AG09319 (cell line): ENCODE measurements around the gene MTMR4.

Source experiments
- DNase-seq: peaks from one replicate; pipeline ENCODE4 v3.0.0-alpha.2; 2010; ENCODE audit warnings: low read depth; ENCODE audit errors: extremely low read depth
- TF ChIP-seq, protein P1 (sequence below): IDR thresholded peaks from 2 replicates; pipeline ENCODE4 v1.5.1; 2011; ENCODE audit warnings: low read depth, mild to moderate bottlenecking, inconsistent platforms, low read length, moderate library complexity

The MTMR4 gene

DNA sequence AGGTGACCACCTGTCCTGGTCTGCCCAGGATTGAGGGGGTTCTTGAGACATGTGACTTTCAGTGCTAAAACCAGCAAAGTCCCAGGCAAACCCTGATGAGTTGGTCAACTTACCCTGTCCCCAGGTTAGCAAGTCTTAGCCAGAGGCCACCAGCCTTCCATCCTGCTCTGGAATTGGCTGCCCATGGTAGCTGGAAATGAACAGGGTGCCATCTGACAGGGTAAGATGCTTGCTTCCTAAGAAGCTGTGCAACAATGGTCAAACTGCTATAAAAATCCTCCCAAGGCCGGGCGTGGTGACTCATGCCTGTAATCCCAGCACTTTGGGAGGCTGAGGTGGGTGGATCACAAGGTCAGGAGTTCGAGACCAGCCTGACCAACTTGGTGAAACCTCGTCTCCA lies 22.8 kb upstream of the MTMR4 start:
- no peak for DNase-seq
- TF ChIP-seq, protein P1, sequence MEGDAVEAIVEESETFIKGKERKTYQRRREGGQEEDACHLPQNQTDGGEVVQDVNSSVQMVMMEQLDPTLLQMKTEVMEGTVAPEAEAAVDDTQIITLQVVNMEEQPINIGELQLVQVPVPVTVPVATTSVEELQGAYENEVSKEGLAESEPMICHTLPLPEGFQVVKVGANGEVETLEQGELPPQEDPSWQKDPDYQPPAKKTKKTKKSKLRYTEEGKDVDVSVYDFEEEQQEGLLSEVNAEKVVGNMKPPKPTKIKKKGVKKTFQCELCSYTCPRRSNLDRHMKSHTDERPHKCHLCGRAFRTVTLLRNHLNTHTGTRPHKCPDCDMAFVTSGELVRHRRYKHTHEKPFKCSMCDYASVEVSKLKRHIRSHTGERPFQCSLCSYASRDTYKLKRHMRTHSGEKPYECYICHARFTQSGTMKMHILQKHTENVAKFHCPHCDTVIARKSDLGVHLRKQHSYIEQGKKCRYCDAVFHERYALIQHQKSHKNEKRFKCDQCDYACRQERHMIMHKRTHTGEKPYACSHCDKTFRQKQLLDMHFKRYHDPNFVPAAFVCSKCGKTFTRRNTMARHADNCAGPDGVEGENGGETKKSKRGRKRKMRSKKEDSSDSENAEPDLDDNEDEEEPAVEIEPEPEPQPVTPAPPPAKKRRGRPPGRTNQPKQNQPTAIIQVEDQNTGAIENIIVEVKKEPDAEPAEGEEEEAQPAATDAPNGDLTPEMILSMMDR: no peak

DNA sequence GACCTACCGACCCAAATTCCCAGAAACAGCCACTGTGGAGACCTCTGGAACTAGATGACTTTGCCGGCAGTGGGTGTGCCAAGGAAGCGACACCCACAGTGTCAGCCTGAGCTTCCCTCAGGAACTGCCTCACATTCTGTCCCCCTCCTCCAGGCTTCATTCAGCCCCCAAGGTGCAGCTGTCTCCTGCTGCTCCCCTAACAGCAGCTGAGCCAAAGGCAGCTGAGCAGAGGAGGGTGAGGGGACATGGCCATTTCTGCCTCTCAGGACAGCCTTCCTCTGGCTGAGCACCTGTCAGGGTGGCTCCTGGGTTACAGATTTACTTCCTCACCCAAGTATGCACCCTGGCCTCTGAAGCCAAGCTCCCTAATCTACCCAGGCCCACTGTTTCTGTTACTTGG lies 22.1 kb upstream of the MTMR4 start:
- TF ChIP-seq, protein P1: no peak

DNA sequence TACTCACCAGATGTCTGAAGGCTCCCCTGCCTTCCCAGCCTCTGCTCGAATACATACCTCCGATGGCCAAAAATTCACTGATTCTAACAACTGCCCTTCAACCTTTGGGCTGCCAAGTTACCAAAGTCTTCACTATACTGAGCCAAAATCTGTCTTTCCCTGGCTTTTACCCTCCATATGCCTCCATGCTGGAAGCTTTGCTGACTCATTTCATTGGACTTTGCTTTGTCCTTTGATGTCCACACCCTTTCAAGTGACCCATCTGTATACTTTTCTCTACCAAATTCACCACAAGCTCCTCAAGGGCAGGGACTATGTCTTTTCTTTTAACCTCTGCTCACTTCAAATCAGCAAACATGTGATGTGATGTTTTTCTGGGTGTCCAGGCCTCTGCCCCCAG lies 21.0 kb upstream of the MTMR4 start:
- DNase-seq: no peak
- TF ChIP-seq, protein P1: no peak

More for the DNA sequence above, 22.1 kb upstream of the MTMR4 start:
- DNase-seq: no peak

DNA sequence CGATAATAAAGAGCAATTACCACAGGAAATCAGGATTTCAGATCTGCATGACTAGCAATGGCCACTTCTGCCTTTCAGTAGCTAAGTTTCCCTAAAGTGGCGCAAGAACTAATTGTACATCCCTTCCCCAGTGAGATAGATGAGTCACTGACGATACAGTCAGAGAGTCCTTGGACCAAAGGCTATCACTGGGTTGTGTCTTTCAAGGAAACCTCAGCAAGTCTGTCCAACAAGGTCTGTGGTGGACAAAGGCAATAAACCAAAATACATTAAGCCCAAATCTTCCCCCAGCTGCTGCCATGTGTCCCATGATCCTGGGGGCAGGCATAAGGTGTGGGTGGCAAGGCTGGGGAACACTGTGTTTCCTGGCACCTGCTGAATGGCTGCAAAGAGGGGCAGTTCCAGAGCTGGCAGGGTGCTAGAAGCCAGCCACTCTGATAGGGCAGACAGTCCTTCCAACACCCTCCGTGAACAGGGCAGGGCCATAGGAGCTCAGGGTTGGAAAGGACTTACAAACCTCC lies 20.5 kb upstream of the MTMR4 start:
- TF ChIP-seq, protein P1: no peak
- no peak for DNase-seq

DNA sequence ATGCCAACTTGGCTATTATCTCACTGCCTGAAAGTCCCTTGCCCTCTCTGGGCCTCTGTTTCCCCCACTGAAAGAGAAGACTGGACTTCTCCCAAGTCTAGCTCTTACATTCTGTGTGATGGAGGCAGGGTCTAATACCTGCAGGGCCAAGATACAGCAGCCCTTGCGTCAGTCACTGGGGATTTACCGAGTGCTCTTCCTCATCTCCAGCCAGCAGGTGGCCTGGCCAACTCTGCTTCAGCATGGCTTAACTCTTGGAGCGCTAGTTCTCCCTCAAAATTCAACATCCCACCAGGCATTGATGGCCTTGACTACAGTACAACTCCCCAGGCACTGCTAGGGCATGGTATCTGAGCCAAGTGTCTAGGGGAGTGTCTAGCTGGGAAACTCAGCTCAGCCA lies 19.9 kb upstream of the MTMR4 start:
- TF ChIP-seq, protein P1: no peak
- no peak for DNase-seq

DNA sequence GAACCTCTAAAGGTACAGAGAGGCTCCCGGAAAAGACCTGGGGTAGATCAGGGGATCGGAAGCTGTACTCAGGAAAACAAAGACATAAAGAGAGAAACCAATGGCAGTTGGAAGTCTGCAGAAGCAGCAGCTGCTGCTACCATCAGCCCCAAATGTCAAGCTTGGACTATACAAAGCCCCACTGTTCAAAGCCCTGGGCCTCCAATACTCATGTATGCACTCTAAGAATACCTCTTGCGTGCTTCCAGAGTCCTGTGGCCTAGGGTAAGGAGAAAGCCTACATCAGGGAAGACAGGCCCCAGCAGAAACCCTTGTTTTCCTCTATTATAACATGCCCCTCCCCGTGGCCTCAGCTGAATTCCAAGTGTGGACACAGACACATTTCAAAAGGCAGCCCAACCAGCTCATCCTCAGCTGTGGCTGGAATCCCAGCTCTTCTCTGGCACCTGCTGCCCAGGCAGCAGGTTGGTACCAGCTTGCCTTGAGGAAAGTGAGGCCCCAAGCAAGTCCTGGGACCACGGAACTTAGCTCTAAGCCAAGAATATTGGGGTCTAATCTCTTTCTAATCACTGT lies 19.3 kb upstream of the MTMR4 start:
- TF ChIP-seq, protein P1: no peak
- no peak for DNase-seq

DNA sequence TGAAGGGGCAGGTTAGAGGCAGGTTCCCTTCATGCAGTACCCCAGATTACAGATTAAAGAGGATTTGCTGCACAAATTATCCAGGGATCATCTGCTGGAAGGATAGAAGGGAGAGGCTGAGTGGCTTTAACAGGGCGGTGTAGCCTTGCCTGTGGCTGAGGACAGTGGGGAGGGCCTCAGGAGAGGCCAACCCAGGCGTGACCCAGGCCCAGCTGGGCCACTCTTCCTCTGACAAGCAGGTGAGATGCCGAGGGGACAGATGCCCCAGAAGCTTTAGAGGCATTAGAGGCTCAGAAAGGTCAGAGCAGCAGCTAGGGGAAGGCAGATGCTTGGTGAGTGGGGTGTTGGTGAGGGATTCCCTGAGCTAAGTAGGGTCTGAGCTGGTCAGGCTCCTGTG lies 18.1 kb upstream of the MTMR4 start:
- TF ChIP-seq, protein P1: no peak
- no peak for DNase-seq
